BLaER1 treated with 17β-estradiol and CSF1 and Interleukin-3, amounts not matched to agents 10 nM and 100 nM (cell line): ENCODE measurements around the gene CELSR3.
A peak's percentile ranks its signal among the peaks of the same experiment; 100 is the strongest.

ENCODE experiments used
- H3K27ac ChIP-seq, 11 experiments: shearing (Covaris generic); formaldehyde crosslinking; 2 replicates each; pipeline ENCODE4 v1.8.1; 2022
- H3K27me3 ChIP-seq, 11 experiments: shearing (Covaris generic); formaldehyde crosslinking; 2 replicates each; pipeline ENCODE4 v1.8.1; 2022
- H3K36me3 ChIP-seq, 11 experiments: shearing (Covaris generic); formaldehyde crosslinking; 2 replicates each; pipeline ENCODE4 v1.8.1; 2022
- H3K4me1 ChIP-seq, 10 experiments: shearing (Covaris generic); formaldehyde crosslinking; 2 replicates each; pipeline ENCODE4 v1.8.1; 2022
- H3K4me2 ChIP-seq, 11 experiments: shearing (Covaris generic); formaldehyde crosslinking; 2 replicates each; pipeline ENCODE4 v1.8.1; 2022
- H3K4me3 ChIP-seq, 10 experiments: shearing (Covaris generic); formaldehyde crosslinking; 2 replicates each; pipeline ENCODE4 v1.8.1; 2022
- H3K9ac ChIP-seq, 11 experiments: shearing (Covaris generic); formaldehyde crosslinking; 2 replicates each; pipeline ENCODE4 v1.8.1; 2022
- H3K9me3 ChIP-seq, 11 experiments: shearing (Covaris generic); formaldehyde crosslinking; replicated peaks in 1 of 11; 2 replicates each; pipeline ENCODE4 v1.8.1; 2022
- H4K20me1 ChIP-seq, 11 experiments: shearing (Covaris generic); formaldehyde crosslinking; 2 replicates each; pipeline ENCODE4 v1.8.1; 2022
- Cebpa-rat ChIP-seq, 11 experiments: shearing (Covaris generic); IDR thresholded peaks; 2 replicates each; pipeline ENCODE4 v1.8.1; 2022

Gene CELSR3

DNA sequence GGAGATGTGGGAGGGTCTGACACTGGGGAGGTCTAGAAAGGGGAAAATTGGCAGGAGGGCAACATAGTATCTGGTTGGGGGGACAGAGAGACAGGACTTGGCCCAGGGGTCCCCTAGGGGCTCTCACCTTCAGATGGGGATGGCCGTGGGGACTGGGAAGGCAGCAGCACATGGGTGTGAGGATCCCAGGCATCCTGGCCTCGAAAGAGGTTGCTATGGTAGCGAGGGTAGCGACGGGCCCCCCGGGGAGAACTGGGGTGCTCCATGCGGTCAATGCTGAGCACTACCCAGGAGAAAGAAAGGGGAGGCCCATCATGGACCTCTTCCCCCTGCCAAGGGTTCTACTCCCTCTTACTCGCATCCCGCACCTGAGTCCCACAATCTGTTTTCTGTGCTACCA is 15.0 kb downstream of the CELSR3 start:
- no peak for TF ChIP-seq Cebpa-rat (IDR thresholded peaks at IDR 0.05)
- Histone ChIP-seq H3K4me1 (no peaks in the 10 kb centered on the region), H4K20me1 (peaks cover 0 to 11% (median 0%) of the 10 kb centered on the region in 11 experiments; a peak in 2 of 22 replicates), H3K27me3 (no peaks in the 10 kb centered on the region), H3K27ac (no peak overlapping the region), H3K9me3 (no peaks in the 10 kb centered on the region), H3K4me2 (no peak overlapping the region), H3K4me3 (no peak overlapping the region), H3K36me3 (no peaks in the 10 kb centered on the region), H3K9ac (no peak overlapping the region)

- H3K4me2 ChIP-seq, result no peak overlapping the region
- H3K27me3 ChIP-seq, result no peaks in the 10 kb centered on the region
- peaks cover 0 to 15% (median 0%) of the 10 kb centered on the region in 11 experiments; a peak in 2 of 22 replicates for H4K20me1 ChIP-seq
- no peaks in the 10 kb centered on the region for H3K36me3 ChIP-seq
- H3K4me1 ChIP-seq, result no peaks in the 10 kb centered on the region
- H3K4me3 ChIP-seq, result no peak overlapping the region
- H3K9ac ChIP-seq, result no peak overlapping the region
- H3K27ac ChIP-seq, result no peak overlapping the region
- TF ChIP-seq Cebpa-rat (IDR thresholded peaks at IDR 0.05), result no peak
- H3K9me3 ChIP-seq, result no peaks in the 10 kb centered on the region
Observed at GRCh38 chr3:48644898-48645760, 17.6 kb downstream of the CELSR3 start.

DNA sequence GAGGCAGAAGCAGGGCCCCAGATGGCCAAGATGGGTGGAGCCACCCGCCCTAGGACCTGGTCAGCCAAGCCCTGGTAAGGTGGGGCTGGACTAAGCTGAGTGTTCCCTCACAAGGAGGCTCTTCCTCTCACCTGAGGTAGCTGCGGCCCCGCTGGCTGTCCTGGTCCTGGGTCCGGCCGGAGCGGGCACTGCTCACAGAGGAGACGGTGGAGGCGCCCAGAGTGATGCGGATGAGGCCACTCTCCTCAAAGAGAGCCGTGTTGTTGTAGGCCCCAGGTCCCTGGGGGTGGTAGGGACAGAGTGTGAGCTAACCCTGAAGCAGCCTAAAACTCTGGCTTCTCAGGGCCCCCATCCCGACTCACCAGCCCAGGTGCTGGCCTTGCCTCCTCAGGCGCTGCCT is 20.1 kb downstream of the CELSR3 start:
- no peaks in the 10 kb centered on the region for H3K36me3 ChIP-seq
- peaks cover 0 to 11% (median 0%) of the 10 kb centered on the region in 10 experiments; a peak in 1 of 20 replicates for H3K4me1 ChIP-seq
- H4K20me1 ChIP-seq, result peaks cover 0 to 15% (median 0%) of the 10 kb centered on the region in 11 experiments; a peak in 2 of 22 replicates
- H3K27ac ChIP-seq, result no peak overlapping the region
- no peaks in the 10 kb centered on the region for H3K9me3 ChIP-seq
- no peak overlapping the region for H3K4me3 ChIP-seq
- no peak overlapping the region for H3K4me2 ChIP-seq
- no peaks in the 10 kb centered on the region for H3K27me3 ChIP-seq
- no peak overlapping the region for H3K9ac ChIP-seq
- TF ChIP-seq Cebpa-rat (IDR thresholded peaks at IDR 0.05), result no peak

GRCh38 chr3:48641396-48641795 is 21.3 kb downstream of the CELSR3 start:
- Histone ChIP-seq H3K27me3 (no peaks in the 10 kb centered on the region), H3K27ac (no peak overlapping the region), H3K9me3 (no peaks in the 10 kb centered on the region), H3K36me3 (no peaks in the 10 kb centered on the region), H3K9ac (no peak overlapping the region; a peak in 2 of 22 replicates), H3K4me2 (no peak overlapping the region), H4K20me1 (peaks cover 0 to 15% (median 0%) of the 10 kb centered on the region in 11 experiments; a peak in 2 of 22 replicates), H3K4me1 (peaks cover 4 to 23% (median 10%) of the 10 kb centered on the region in 10 experiments), H3K4me3 (no peak overlapping the region)
- TF ChIP-seq Cebpa-rat (IDR thresholded peaks at IDR 0.05), result no peak

DNA sequence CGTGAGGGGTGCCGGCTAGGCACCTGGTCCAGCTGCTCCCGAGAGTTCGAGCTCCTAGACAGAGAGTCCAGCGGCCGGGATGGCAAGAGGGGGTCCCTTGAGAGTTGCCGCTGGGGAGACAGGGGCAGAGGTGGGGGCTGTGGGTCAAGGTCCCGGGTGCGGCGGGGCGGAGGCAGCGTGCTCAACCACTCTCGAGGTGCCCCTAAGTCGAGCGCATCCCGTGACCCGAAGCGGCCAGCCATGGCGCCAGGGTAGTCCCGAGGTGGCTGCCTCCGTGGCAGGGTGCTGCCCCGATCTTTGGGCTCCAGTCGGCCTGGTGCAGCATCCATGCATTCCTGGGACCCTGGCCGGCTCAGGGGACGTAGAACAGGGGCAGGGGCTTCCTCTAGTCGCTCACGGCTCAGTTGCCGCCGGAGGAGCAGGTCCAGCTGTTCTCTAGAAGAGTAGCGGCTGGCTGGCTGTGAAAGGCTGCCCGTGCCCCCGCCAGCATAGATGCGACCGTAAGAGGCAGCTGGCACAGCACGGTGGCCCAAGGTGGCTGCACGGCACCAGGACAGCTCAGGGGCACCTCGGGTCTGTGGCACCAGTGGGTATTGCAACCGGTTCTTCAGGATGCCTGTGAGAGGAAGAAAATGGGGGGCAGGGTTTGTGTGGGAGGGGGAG is 22.6 kb downstream of the CELSR3 start:
- Histone ChIP-seq H3K27ac (no peak overlapping the region), H3K36me3 (no peaks in the 10 kb centered on the region), H3K9me3 (no peaks in the 10 kb centered on the region), H3K9ac (no peak overlapping the region), H3K4me3 (no peak overlapping the region), H3K4me1 (peaks cover 10 to 32% (median 17%) of the 10 kb centered on the region in 10 experiments), H3K4me2 (no peak overlapping the region), H3K27me3 (no peaks in the 10 kb centered on the region), H4K20me1 (peaks cover 0 to 10% (median 0%) of the 10 kb centered on the region in 11 experiments; a peak in 2 of 22 replicates)
- TF ChIP-seq Cebpa-rat (IDR thresholded peaks at IDR 0.05), result no peak

DNA sequence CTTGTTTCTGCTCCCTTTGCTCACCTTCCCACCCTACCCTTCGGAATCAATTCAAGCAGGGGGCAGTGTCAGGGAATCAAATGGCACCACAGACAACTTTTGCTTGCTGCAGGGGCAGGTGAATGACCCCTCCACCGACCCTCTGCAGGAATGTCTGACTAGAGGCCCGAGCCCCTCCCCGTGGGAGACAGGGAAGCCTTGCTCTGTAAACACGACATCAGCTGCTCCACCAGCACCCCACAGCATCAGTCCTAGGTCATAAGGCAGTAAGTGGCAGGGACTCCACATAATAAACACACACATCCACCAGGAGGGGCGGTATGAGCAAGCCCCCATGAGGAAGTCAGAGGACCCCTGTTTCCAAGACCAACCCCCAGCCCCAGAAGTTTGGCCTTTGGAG is 25.4 kb downstream of the CELSR3 start:
- no peak for TF ChIP-seq Cebpa-rat (IDR thresholded peaks at IDR 0.05)
- Histone ChIP-seq H3K27ac (no peak overlapping the region), H3K9me3 (no peaks in the 10 kb centered on the region), H3K4me1 (peaks cover 23 to 47% (median 32%) of the 10 kb centered on the region in 10 experiments), H3K4me2 (peak overlapping the region in 5 of 11 experiments; percentile 88 to 99 (median 98); a peak in 4 of 22 replicates), H3K27me3 (no peaks in the 10 kb centered on the region), H3K9ac (no peak overlapping the region), H3K4me3 (no peak overlapping the region), H4K20me1 (peaks cover 0 to 28% (median 15%) of the 10 kb centered on the region in 11 experiments; a peak in 15 of 22 replicates), H3K36me3 (peaks cover 5 to 18% (median 13%) of the 10 kb centered on the region in 11 experiments; a peak in 19 of 22 replicates)

- H3K4me1 ChIP-seq, result peaks cover 23 to 47% (median 32%) of the 10 kb centered on the region in 10 experiments
- H3K27me3 ChIP-seq, result no peaks in the 10 kb centered on the region
- peak overlapping the region; percentile 87 to 99 (median 94) for H3K4me2 ChIP-seq
- TF ChIP-seq Cebpa-rat (IDR thresholded peaks at IDR 0.05), result no peak
- H3K27ac ChIP-seq, result peak overlapping the region; percentile 27 to 81 (median 59); a peak in 17 of 22 replicates
- peak overlapping the region; percentile 76 to 90 (median 84) for H3K4me3 ChIP-seq
- H4K20me1 ChIP-seq, result peaks cover 0 to 35% (median 15%) of the 10 kb centered on the region in 11 experiments; a peak in 15 of 22 replicates
- peaks cover 14 to 29% (median 23%) of the 10 kb centered on the region in 11 experiments; a peak in 20 of 22 replicates for H3K36me3 ChIP-seq
- H3K9ac ChIP-seq, result peak overlapping the region; percentile 73 to 87 (median 81)
- no peaks in the 10 kb centered on the region for H3K9me3 ChIP-seq
Observed at GRCh38 chr3:48636149-48636655, 26.5 kb downstream of the CELSR3 start.

DNA sequence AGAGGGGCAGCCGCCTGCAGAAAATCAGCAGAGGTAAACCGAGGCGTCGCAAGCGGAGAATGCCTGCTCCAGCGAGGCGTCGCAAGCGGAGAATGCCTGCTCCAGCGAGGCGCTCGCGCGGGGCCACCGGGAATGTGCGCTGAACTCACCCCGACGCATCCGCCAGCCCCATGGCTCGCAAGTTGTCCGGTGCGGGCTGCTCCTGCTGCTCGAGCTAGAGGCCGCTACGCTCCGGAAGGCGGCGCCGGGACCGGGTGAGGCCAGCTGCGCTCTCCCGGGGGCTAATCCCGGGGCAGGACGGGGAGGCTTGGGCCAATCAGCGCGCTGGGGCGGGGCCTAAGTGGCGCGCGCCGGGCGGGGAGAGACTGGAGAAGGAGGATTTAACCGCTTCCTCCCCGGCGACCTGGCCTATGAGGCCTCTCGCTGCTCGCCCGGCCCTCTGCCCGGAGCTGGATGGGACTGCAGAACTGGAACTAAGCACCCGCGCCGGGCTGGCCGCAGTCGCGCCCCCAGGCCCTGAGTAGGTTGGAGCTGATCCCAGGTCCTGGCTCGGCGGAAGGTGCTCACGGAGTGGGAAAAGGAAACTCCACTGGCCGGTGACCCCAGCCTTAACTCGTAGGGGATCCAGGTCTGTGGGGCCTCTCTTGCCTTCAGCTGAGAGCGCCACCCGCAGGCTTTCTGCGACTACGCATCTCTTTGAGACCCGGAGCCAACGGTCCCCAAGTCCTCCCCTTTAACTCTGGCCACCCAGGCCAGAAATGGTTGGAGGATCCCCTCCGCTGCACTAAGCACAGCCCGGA is 27.3 kb downstream of the CELSR3 start, which contains the start of gene SLC26A6:
SLC26A6 (minus strand) TSS at position 240 of the 800 bp plus-strand sequence; CDS start at position 172, 68 bp downstream.
- H3K9ac ChIP-seq, result peak within 1 kb of the TSS; percentile 73 to 87 (median 81)
- peaks cover 23 to 47% (median 32%) of the 10 kb centered on the region in 10 experiments for H3K4me1 ChIP-seq
- peak within 1 kb of the TSS; percentile 87 to 99 (median 94) for H3K4me2 ChIP-seq
- H3K9me3 ChIP-seq, result no peaks in the 10 kb centered on the region
- no peaks in the 10 kb centered on the region for H3K27me3 ChIP-seq
- no peak for TF ChIP-seq Cebpa-rat (IDR thresholded peaks at IDR 0.05)
- peaks cover 14 to 37% (median 30%) of the 10 kb centered on the region in 11 experiments; a peak in 21 of 22 replicates for H3K36me3 ChIP-seq
- peak within 1 kb of the TSS; percentile 76 to 90 (median 84) for H3K4me3 ChIP-seq
- H3K27ac ChIP-seq, result peak within 1 kb of the TSS; percentile 27 to 81 (median 71); a peak in 21 of 22 replicates
- H4K20me1 ChIP-seq, result peaks cover 0 to 41% (median 15%) of the 10 kb centered on the region in 11 experiments; a peak in 15 of 22 replicates
